Hematopoietic multipotent progenitor cell (in vitro differentiated cells): ENCODE data around the gene ZDHHC3. TPM values are rescaled to one million over a fixed set of nuclear protein-coding genes. Genes with fewer than 3 reads are reported as not detected.

Source experiments
- DNase-seq, 3 donors: peaks; one replicate each; pipeline ENCODE4 v3.0.0-alpha.2; 2011 to 2015; ENCODE audit warnings: low read depth in 2 of 3, low spot score in 2 of 3
- total RNA-seq: library from RNA; depleted of rRNA; stranded (reverse); fragments of >200 nt; gene quantifications from one replicate; pipeline ENCODE4 v1.2.3, GENCODE V29; 2012

ZDHHC3 gene
- total RNA-seq = 71.1 TPM

- peak; percentile 85 to 90 (median 88) for DNase-seq
These were observed at the start of gene ZDHHC3, which contains the start of gene EXOSC7 for GRCh38 chr3:44976002-44976815. TSS of gene ZDHHC3 (minus strand) at chr3:44976174. CDS start at chr3:44959436, 16,738 bp downstream. TSS of gene EXOSC7 (plus strand) at chr3:44976244. CDS start at chr3:44976278, 34 bp downstream.

- no peak for DNase-seq
These were observed 48.7 kb upstream of the ZDHHC3 start for GRCh38 chr3:45024542-45025255.

- DNase-seq = no peak
These were observed 47.7 kb upstream of the ZDHHC3 start for GRCh38 chr3:45023675-45024074.

GRCh38 chr3:45021524-45022297 lies 45.7 kb upstream of the ZDHHC3 start:
- DNase-seq = no peak

- no peak for DNase-seq
These were observed 44.6 kb upstream of the ZDHHC3 start for GRCh38 chr3:45020534-45020933.

GRCh38 chr3:45017821-45018220 lies 41.8 kb upstream of the ZDHHC3 start:
- DNase-seq = peak in 2 of 3 donors; percentile 48 to 88

- DNase-seq = no peak
These were observed 40.9 kb upstream of the ZDHHC3 start for GRCh38 chr3:45016916-45017315.

- DNase-seq = no peak
These were observed 36.6 kb upstream of the ZDHHC3 start for GRCh38 chr3:45012577-45012976.

- peak in 2 of 3 donors; percentile 79 to 93 for DNase-seq
These were observed 36.0 kb upstream of the ZDHHC3 start for GRCh38 chr3:45011756-45012508.

GRCh38 chr3:45010811-45011333 lies 34.9 kb upstream of the ZDHHC3 start:
- peak in 1 of 3 donors; percentile 26 for DNase-seq

- no peak for DNase-seq
These were observed 33.9 kb upstream of the ZDHHC3 start for GRCh38 chr3:45009868-45010267.

GRCh38 chr3:45008117-45008516 lies 32.1 kb upstream of the ZDHHC3 start:
- no peak for DNase-seq

- DNase-seq = no peak
These were observed 31.1 kb upstream of the ZDHHC3 start for GRCh38 chr3:45007091-45007490.

- no peak for DNase-seq
These were observed 27.9 kb upstream of the ZDHHC3 start for GRCh38 chr3:45003859-45004258.

GRCh38 chr3:45003406-45003805 lies 27.4 kb upstream of the ZDHHC3 start:
- DNase-seq = no peak

GRCh38 chr3:45002720-45003119 lies 26.7 kb upstream of the ZDHHC3 start:
- DNase-seq = no peak

- DNase-seq = no peak
These were observed 26.2 kb upstream of the ZDHHC3 start for GRCh38 chr3:45002139-45002660.

GRCh38 chr3:45001738-45002137 lies 25.8 kb upstream of the ZDHHC3 start:
- no peak for DNase-seq

GRCh38 chr3:45000823-45001222 lies 24.8 kb upstream of the ZDHHC3 start:
- DNase-seq = no peak

- DNase-seq = no peak
These were observed 23.8 kb upstream of the ZDHHC3 start for GRCh38 chr3:44999782-45000181.
